Frontal cortex (tissue), 4 donors: ENCODE data around the gene SULT1A2. TPM values are rescaled to one million over a fixed set of nuclear protein-coding genes. Genes with fewer than 3 reads are reported as not detected.
"Not testable (repeated sequence)": the region's sequence is repeated elsewhere in the genome, so short reads cannot be mapped to it uniquely, and the experiment has no call there.

ENCODE experiments used
- DNase-seq, 2 donors: peaks; one replicate each; pipeline ENCODE4 v3.0.0; 2012; ENCODE audit warnings: low spot score in 2 of 2
- FAIRE-seq: peaks from 2 replicates; lab custom pipeline; 2012; peaks lifted over from hg19 to GRCh38; lab: Jason Lieb, UNC
- total RNA-seq: library from RNA; depleted of rRNA; stranded (reverse); fragments of >200 nt; gene quantifications from one replicate; pipeline ENCODE4 v1.2.3, GENCODE V29; 2014
- donor health status: control.
- donor health status: control.
- donor health status: control.

Gene SULT1A2
- total RNA-seq, 1 donor from 2014 or later = 0.41 TPM

GRCh38 chr16:28610595-28611191 lies 13.8 kb upstream of the SULT1A2 start:
- FAIRE-seq = no peak
- no peak for DNase-seq

GRCh38 chr16:28609631-28610594 lies 13.1 kb upstream of the SULT1A2 start, which contains the start of gene SULT1A1:
Gene SULT1A1, minus strand, starts transcription at chr16:28610044. Its CDS starts 1,189 bp downstream, at chr16:28608855.
- FAIRE-seq = no peak
- DNase-seq = peak in 1 of 2 donors; percentile 33

GRCh38 chr16:28608867-28609596 lies 12.2 kb upstream of the SULT1A2 start:
- DNase-seq, FAIRE-seq: not testable (repeated sequence)

GRCh38 chr16:28608496-28608808 lies 11.6 kb upstream of the SULT1A2 start:
- not testable (repeated sequence) for DNase-seq

GRCh38 chr16:28607681-28608495 lies 11.0 kb upstream of the SULT1A2 start:
- FAIRE-seq, DNase-seq: not testable (repeated sequence)

More at GRCh38 chr16:28608496-28608808, 11.6 kb upstream of the SULT1A2 start:
- not testable (repeated sequence) for FAIRE-seq

GRCh38 chr16:28607116-28607623 lies 10.3 kb upstream of the SULT1A2 start:
- FAIRE-seq = no peak

GRCh38 chr16:28606291-28607115 lies 9.7 kb upstream of the SULT1A2 start:
- DNase-seq = no peak
- no peak for FAIRE-seq

More at GRCh38 chr16:28607116-28607623, 10.3 kb upstream of the SULT1A2 start:
- no peak for DNase-seq

GRCh38 chr16:28604186-28604565 lies 7.3 kb upstream of the SULT1A2 start:
- DNase-seq (no peak), FAIRE-seq (no peak)

GRCh38 chr16:28603381-28604185 lies 6.7 kb upstream of the SULT1A2 start:
- no peak for FAIRE-seq

GRCh38 chr16:28602529-28602928 lies 5.7 kb upstream of the SULT1A2 start:
- FAIRE-seq (no peak), DNase-seq (no peak)

More at GRCh38 chr16:28603381-28604185, 6.7 kb upstream of the SULT1A2 start:
- DNase-seq = no peak

- not testable (repeated sequence) for FAIRE-seq, DNase-seq
Observed at GRCh38 chr16:28602062-28602461, 5.2 kb upstream of the SULT1A2 start.

GRCh38 chr16:28601589-28601988 lies 4.7 kb upstream of the SULT1A2 start:
- not testable (repeated sequence) for DNase-seq, FAIRE-seq

GRCh38 chr16:28600965-28601364 lies 4.1 kb upstream of the SULT1A2 start:
- not testable (repeated sequence) for DNase-seq, FAIRE-seq

- FAIRE-seq, DNase-seq: not testable (repeated sequence)
Observed at GRCh38 chr16:28599377-28600285, 2.8 kb upstream of the SULT1A2 start.

GRCh38 chr16:28597692-28598261 lies 927 bp upstream of the SULT1A2 start:
- DNase-seq (no peak), FAIRE-seq (no peak)

GRCh38 chr16:28596115-28596630 lies 677 bp downstream of the SULT1A2 start:
- DNase-seq (no peak), FAIRE-seq (no peak)
